Panc1 (cell line): ENCODE measurements around the gene PLEKHA7.
"Not testable (repeated sequence)": the region's sequence is repeated elsewhere in the genome, so short reads cannot be mapped to it uniquely, and the experiment has no call there.

Source experiments
- CTCF ChIP-seq: fragments of 450-650 bp; IDR thresholded peaks from 2 replicates; pipeline ENCODE4 v1.5.1; 2017; ENCODE audit warnings: mild to moderate bottlenecking
- POLR2AphosphoS5 ChIP-seq: IDR thresholded peaks from 2 replicates; pipeline ENCODE4 v1.6.1; 2012; ENCODE audit warnings: mild to moderate bottlenecking, low read depth, low read length, moderate library complexity
- REST ChIP-seq, 2 experiments: IDR thresholded peaks; 2 replicates each; pipeline ENCODE4 v1.6.1; 2011 to 2012; ENCODE audit warnings: low read depth in 2 of 2, control low read depth in 1 of 2, low read length in 1 of 2, mild to moderate bottlenecking in 1 of 2, moderate library complexity in 1 of 2; ENCODE audit not compliant: insufficient read depth in 1 of 2
- SIN3A ChIP-seq: IDR thresholded peaks from 2 replicates; pipeline ENCODE4 v1.6.1; 2012; ENCODE audit warnings: low read depth, mild to moderate bottlenecking, low read length, moderate library complexity, borderline replicate concordance; ENCODE audit not compliant: insufficient read depth
- TCF7L2 ChIP-seq: IDR thresholded peaks from 2 replicates; pipeline ENCODE4 v1.6.1; 2011; ENCODE audit warnings: mild to moderate bottlenecking, low read depth, low read length, inconsistent platforms

GRCh38 chr11:16962589-16962988, 51.6 kb downstream of the PLEKHA7 start:
- not testable (repeated sequence) for TF ChIP-seq CTCF; POLR2AphosphoS5; REST (IDR thresholded peaks at IDR 0.05; ENCODE audit: insufficient read depth in 1 of 2, low read depth in 2 of 2, low read length in 1 of 2); SIN3A; TCF7L2
